Esophagus squamous epithelium (tissue), 4 donors: ENCODE results near the gene AVEN.

ENCODE experiments used
- POLR2A ChIP-seq, 4 donors: fragments of 450-650 bp; IDR thresholded peaks; one replicate each; pipeline ENCODE4 v1.6.1; 2017; ENCODE audit warnings: antibody characterized with exemption in 4 of 4, mild to moderate bottlenecking in 4 of 4, moderate library complexity in 3 of 4
- TF ChIP-seq, protein P1 (sequence below), 6 experiments: fragments of 450-650 bp in 4 of 6; fragments of 200-600 bp in 2 of 6; sonication (generic) in 2 of 6; IDR thresholded peaks; one replicate each; pipeline ENCODE4 v1.5.1; 2016 to 2019; ENCODE audit warnings: antibody characterized with exemption in 6 of 6, mild to moderate bottlenecking in 4 of 6, moderate library complexity in 4 of 6

DNA sequence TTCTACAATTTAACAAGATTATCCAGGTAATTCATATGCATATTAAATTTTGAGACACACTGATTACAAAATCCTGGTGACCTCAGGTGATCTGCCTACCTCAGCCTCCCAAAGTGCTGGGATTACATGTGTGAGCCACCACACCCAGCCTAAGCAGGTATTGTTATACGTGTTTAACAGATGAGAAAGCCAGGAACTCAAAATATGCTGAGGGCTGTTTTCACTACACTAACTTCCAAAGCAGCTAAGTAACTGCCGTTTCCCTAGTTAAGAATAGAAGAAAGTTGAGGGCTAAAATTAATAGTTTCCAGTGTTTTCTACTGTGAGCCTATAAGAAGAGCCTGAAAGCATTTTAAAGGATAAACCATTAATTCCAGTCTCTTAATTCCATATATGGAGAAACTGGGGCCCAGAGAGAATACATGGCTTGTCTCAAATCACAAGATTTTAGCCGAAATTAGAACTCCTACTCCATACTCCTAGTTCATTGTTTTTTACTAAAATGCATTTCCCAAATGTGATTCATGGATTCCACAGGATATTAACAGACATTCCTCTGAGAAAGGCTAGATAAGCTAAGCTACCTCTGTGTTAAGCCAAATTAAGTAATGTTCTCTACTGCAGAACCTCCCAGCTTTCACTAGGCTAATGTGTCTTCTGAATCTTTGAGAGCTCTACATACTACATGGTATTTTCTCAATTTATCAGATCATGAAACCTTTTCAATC, 17.0 kb upstream of the AVEN start:
- TF ChIP-seq, protein P1, sequence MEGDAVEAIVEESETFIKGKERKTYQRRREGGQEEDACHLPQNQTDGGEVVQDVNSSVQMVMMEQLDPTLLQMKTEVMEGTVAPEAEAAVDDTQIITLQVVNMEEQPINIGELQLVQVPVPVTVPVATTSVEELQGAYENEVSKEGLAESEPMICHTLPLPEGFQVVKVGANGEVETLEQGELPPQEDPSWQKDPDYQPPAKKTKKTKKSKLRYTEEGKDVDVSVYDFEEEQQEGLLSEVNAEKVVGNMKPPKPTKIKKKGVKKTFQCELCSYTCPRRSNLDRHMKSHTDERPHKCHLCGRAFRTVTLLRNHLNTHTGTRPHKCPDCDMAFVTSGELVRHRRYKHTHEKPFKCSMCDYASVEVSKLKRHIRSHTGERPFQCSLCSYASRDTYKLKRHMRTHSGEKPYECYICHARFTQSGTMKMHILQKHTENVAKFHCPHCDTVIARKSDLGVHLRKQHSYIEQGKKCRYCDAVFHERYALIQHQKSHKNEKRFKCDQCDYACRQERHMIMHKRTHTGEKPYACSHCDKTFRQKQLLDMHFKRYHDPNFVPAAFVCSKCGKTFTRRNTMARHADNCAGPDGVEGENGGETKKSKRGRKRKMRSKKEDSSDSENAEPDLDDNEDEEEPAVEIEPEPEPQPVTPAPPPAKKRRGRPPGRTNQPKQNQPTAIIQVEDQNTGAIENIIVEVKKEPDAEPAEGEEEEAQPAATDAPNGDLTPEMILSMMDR (IDR thresholded peaks at IDR 0.05) = no peak
- no peak for TF ChIP-seq POLR2A (IDR thresholded peaks at IDR 0.05)
